Esophagus squamous epithelium (tissue), 5 donors: ENCODE data around the gene SPATA31E1. TPM values are rescaled to one million over a fixed set of nuclear protein-coding genes. Genes with fewer than 3 reads are reported as not detected.

Experiments used
- DNase-seq: peaks from one replicate; lab custom pipeline; 2025; lab: John Stamatoyannopoulos, UW
- H3K27ac ChIP-seq, 4 donors: fragments of 200-600 bp; sonication (generic); one replicate each; pipeline ENCODE4 v1.5.1; 2016 to 2019; ENCODE audit warnings: mild to moderate bottlenecking in 1 of 4
- H3K27me3 ChIP-seq, 4 donors: fragments of 200-600 bp; sonication (generic); 1 replicate in 3 of 4; 2 replicates in 1 of 4; pipeline versions ENCODE4 v1.5.1 to v1.6.0; 2017 to 2021; ENCODE audit warnings: antibody characterized with exemption in 1 of 4
- H3K36me3 ChIP-seq, 3 donors: fragments of 200-600 bp; sonication (generic); one replicate each; pipeline ENCODE4 v1.5.1; 2016 to 2019
- H3K4me1 ChIP-seq, 3 donors: fragments of 200-600 bp; sonication (generic); one replicate each; pipeline ENCODE4 v1.5.1; 2017 to 2019
- H3K4me3 ChIP-seq, 4 donors: fragments of 200-600 bp; sonication (generic); 1 replicate in 3 of 4; 2 replicates in 1 of 4; pipeline ENCODE4 v1.5.1; 2016 to 2019; ENCODE audit warnings: mild to moderate bottlenecking in 2 of 4, moderate library complexity in 1 of 4
- H3K9me3 ChIP-seq, 3 donors: fragments of 200-600 bp; sonication (generic); one replicate each; pipeline ENCODE4 v1.5.1; 2016 to 2019
- POLR2A ChIP-seq, 4 donors: fragments of 450-650 bp; IDR thresholded peaks; one replicate each; pipeline ENCODE4 v1.6.1; 2017; ENCODE audit warnings: antibody characterized with exemption in 4 of 4, mild to moderate bottlenecking in 4 of 4, moderate library complexity in 3 of 4
- WGBS, 2 donors: methylation state at CpG; one replicate each; pipeline ENCODE4 v1.1.5; 2018; 5-methylcytosine and 5-hydroxymethylcytosine counted together
- intact Hi-C: fragments of 100-400 bp; cut with DNase I; formaldehyde crosslinking; loops from one replicate; pipeline ENCODE4 v1.15.0; 2022
- total RNA-seq, 4 donors: library from RNA; depleted of rRNA; stranded (reverse); fragments of >200 nt; gene quantifications; one replicate each; pipeline ENCODE4 v1.1.0, GENCODE V29; 2016
- TF ChIP-seq, protein P1 (sequence below), 6 experiments: fragments of 450-650 bp in 4 of 6; fragments of 200-600 bp in 2 of 6; sonication (generic) in 2 of 6; IDR thresholded peaks; one replicate each; pipeline ENCODE4 v1.5.1; 2016 to 2019; ENCODE audit warnings: antibody characterized with exemption in 6 of 6, mild to moderate bottlenecking in 4 of 6, moderate library complexity in 4 of 6
- donor health status: DM: yes; HTN: yes; CAD: no.

Gene SPATA31E1
- total RNA-seq, 4 donors from 2014 or later = not detected

- Histone ChIP-seq H3K4me3 (no peak overlapping the region), H3K27me3 (peaks cover 0 to 7% (median 0%) of the 10 kb centered on the region in 4 donors), H3K9me3 (no peaks in the 10 kb centered on the region), H3K27ac (no peak overlapping the region), H3K4me1 (no peaks in the 10 kb centered on the region), H3K36me3 (no peaks in the 10 kb centered on the region)
- intact Hi-C loops = no loop called here
- DNase-seq = no peak
- TF ChIP-seq, protein P1, sequence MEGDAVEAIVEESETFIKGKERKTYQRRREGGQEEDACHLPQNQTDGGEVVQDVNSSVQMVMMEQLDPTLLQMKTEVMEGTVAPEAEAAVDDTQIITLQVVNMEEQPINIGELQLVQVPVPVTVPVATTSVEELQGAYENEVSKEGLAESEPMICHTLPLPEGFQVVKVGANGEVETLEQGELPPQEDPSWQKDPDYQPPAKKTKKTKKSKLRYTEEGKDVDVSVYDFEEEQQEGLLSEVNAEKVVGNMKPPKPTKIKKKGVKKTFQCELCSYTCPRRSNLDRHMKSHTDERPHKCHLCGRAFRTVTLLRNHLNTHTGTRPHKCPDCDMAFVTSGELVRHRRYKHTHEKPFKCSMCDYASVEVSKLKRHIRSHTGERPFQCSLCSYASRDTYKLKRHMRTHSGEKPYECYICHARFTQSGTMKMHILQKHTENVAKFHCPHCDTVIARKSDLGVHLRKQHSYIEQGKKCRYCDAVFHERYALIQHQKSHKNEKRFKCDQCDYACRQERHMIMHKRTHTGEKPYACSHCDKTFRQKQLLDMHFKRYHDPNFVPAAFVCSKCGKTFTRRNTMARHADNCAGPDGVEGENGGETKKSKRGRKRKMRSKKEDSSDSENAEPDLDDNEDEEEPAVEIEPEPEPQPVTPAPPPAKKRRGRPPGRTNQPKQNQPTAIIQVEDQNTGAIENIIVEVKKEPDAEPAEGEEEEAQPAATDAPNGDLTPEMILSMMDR (IDR thresholded peaks at IDR 0.05) = no peak
- TF ChIP-seq POLR2A (IDR thresholded peaks at IDR 0.05) = no peak
- WGBS, 2 donors = 86 to 90% methylated on average over 5 to 11 of the region's 13 CpGs
These were observed 3.0 kb downstream of the SPATA31E1 start for GRCh38 chr9:87885484-87886189.

DNA sequence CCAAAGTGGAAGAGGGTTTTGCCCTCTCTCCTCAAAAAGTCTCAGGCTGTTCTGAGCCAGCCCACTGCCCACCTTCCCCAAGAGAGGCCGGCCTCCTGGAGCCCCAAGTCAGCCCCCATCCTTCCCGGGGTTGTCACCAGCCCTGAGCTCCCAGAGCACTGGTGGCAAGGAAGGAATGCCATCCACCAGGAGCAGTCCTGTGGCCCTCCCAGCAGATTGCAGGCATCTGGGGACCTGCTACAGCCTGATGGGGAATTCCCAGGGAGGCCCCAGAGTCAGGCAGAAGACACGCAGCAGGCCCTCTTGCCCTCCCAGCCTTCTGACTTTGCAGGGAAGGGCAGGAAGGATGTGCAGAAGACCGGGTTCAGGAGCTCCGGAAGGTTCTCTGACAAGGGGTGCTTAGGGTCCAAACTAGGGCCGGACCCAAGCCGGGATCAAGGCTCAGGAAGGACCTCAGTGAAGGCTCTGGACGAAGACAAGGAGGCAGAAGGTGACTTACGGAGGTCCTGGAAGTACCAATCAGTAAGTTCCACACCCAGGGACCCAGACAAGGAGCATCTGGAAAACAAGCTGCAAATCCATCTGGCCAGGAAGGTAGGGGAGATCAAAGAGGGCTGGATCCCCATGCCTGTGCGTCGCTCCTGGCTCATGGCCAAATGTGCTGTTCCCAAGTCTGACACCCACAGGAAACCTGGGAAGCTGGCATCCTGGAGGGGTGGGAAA lies 3.7 kb downstream of the SPATA31E1 start:
- intact Hi-C loops = no loop called here
- Histone ChIP-seq H3K9me3 (no peaks in the 10 kb centered on the region), H3K36me3 (no peaks in the 10 kb centered on the region), H3K4me3 (no peak overlapping the region), H3K4me1 (no peaks in the 10 kb centered on the region), H3K27me3 (peaks cover 0 to 7% (median 0%) of the 10 kb centered on the region in 4 donors), H3K27ac (no peak overlapping the region)
- no peak for DNase-seq
- 9 to 71% methylated on average over 2 to 3 of the region's 11 CpGs for WGBS, 2 donors
- TF ChIP-seq, protein P1 (IDR thresholded peaks at IDR 0.05) = no peak
- no peak for TF ChIP-seq POLR2A (IDR thresholded peaks at IDR 0.05)

- Histone ChIP-seq H3K9me3 (no peaks in the 10 kb centered on the region), H3K27me3 (peaks cover 0 to 7% (median 0%) of the 10 kb centered on the region in 4 donors), H3K4me1 (no peaks in the 10 kb centered on the region), H3K4me3 (no peak overlapping the region), H3K36me3 (no peaks in the 10 kb centered on the region), H3K27ac (no peak overlapping the region)
- WGBS, 2 donors = 53 to 71% methylated on average over 3 to 6 of the region's 13 CpGs
- no peak for TF ChIP-seq POLR2A (IDR thresholded peaks at IDR 0.05)
- TF ChIP-seq, protein P1 (IDR thresholded peaks at IDR 0.05) = no peak
- DNase-seq = no peak
- intact Hi-C loops = no loop called here
These were observed 4.3 kb downstream of the SPATA31E1 start for GRCh38 chr9:87886933-87887505.

- TF ChIP-seq, protein P1 (IDR thresholded peaks at IDR 0.05) = no peak
- no peak for TF ChIP-seq POLR2A (IDR thresholded peaks at IDR 0.05)
- Histone ChIP-seq H3K27ac (no peak overlapping the region), H3K36me3 (no peaks in the 10 kb centered on the region), H3K9me3 (no peaks in the 10 kb centered on the region), H3K4me1 (no peaks in the 10 kb centered on the region), H3K27me3 (peaks cover 0 to 7% (median 0%) of the 10 kb centered on the region in 4 donors), H3K4me3 (no peak overlapping the region)
- WGBS, 2 donors = 70 to 75% methylated on average over 4 to 6 of the region's 13 CpGs
- DNase-seq = no peak
- intact Hi-C loops = no loop called here
These were observed 5.2 kb downstream of the SPATA31E1 start for GRCh38 chr9:87887661-87888480.
